ENCODE data around the gene SLC9A9.
"Not testable (repeated sequence)": the region's sequence is repeated elsewhere in the genome, so short reads cannot be mapped to it uniquely, and the experiment has no call there.

Gene SLC9A9

GRCh38 chr3:143538577-143538981, 309.7 kb downstream of the SLC9A9 start:
- no peak for DNase-seq
- in situ Hi-C loops (cut with MboI; ENCODE audit: low pct_unique_long_range_greater_than_20kb, low sequenced_read_pairs), result no loop called here

GRCh38 chr3:143538061-143538460, 310.2 kb downstream of the SLC9A9 start:
- no peak for DNase-seq

GRCh38 chr3:143536817-143537535, 311.3 kb downstream of the SLC9A9 start:
- in situ Hi-C loops (cut with MboI; ENCODE audit: low pct_unique_long_range_greater_than_20kb, low sequenced_read_pairs), result no loop called here
- DNase-seq, result no peak

More at GRCh38 chr3:143538061-143538460, 310.2 kb downstream of the SLC9A9 start:
- in situ Hi-C loops (cut with MboI; ENCODE audit: low pct_unique_long_range_greater_than_20kb, low sequenced_read_pairs), result no loop called here

- in situ Hi-C loops (cut with MboI; ENCODE audit: low pct_unique_long_range_greater_than_20kb, low sequenced_read_pairs), result no loop called here
- no peak for DNase-seq
These were observed 312.1 kb downstream of the SLC9A9 start for GRCh38 chr3:143535994-143536784.

- no peak for DNase-seq
- in situ Hi-C loops (cut with MboI; ENCODE audit: low pct_unique_long_range_greater_than_20kb, low sequenced_read_pairs), result no loop called here
These were observed 314.9 kb downstream of the SLC9A9 start for GRCh38 chr3:143533391-143533790.

GRCh38 chr3:143532091-143532490, 316.2 kb downstream of the SLC9A9 start:
- in situ Hi-C loops (cut with MboI; ENCODE audit: low pct_unique_long_range_greater_than_20kb, low sequenced_read_pairs), result no loop called here

GRCh38 chr3:143531101-143531500, 317.2 kb downstream of the SLC9A9 start:
- in situ Hi-C loops (cut with MboI; ENCODE audit: low pct_unique_long_range_greater_than_20kb, low sequenced_read_pairs), result no loop called here
- no peak for DNase-seq

More at GRCh38 chr3:143532091-143532490, 316.2 kb downstream of the SLC9A9 start:
- DNase-seq, result no peak

- no peak for DNase-seq
- in situ Hi-C loops (cut with MboI; ENCODE audit: low pct_unique_long_range_greater_than_20kb, low sequenced_read_pairs), result no loop called here
These were observed 318.5 kb downstream of the SLC9A9 start for GRCh38 chr3:143529798-143530197.

GRCh38 chr3:143529018-143529478, 319.2 kb downstream of the SLC9A9 start:
- in situ Hi-C loops (cut with MboI; ENCODE audit: low pct_unique_long_range_greater_than_20kb, low sequenced_read_pairs), result no loop called here
- no peak for DNase-seq

GRCh38 chr3:143526011-143526545, 322.2 kb downstream of the SLC9A9 start:
- DNase-seq, result no peak
- in situ Hi-C loops (cut with MboI; ENCODE audit: low pct_unique_long_range_greater_than_20kb, low sequenced_read_pairs), result no loop called here

GRCh38 chr3:143525408-143525807, 322.9 kb downstream of the SLC9A9 start:
- in situ Hi-C loops (cut with MboI; ENCODE audit: low pct_unique_long_range_greater_than_20kb, low sequenced_read_pairs), result no loop called here
- no peak for DNase-seq

GRCh38 chr3:143521803-143522202, 326.5 kb downstream of the SLC9A9 start:
- no peak for DNase-seq
- in situ Hi-C loops (cut with MboI; ENCODE audit: low pct_unique_long_range_greater_than_20kb, low sequenced_read_pairs), result no loop called here

- in situ Hi-C loops (cut with MboI; ENCODE audit: low pct_unique_long_range_greater_than_20kb, low sequenced_read_pairs); DNase-seq: not testable (repeated sequence)
These were observed 331.1 kb downstream of the SLC9A9 start for GRCh38 chr3:143517131-143517530.

- in situ Hi-C loops (cut with MboI; ENCODE audit: low pct_unique_long_range_greater_than_20kb, low sequenced_read_pairs), result no loop called here
- DNase-seq, result no peak
These were observed 333.4 kb downstream of the SLC9A9 start for GRCh38 chr3:143514874-143515273.

GRCh38 chr3:143514109-143514508, 334.2 kb downstream of the SLC9A9 start:
- in situ Hi-C loops (cut with MboI; ENCODE audit: low pct_unique_long_range_greater_than_20kb, low sequenced_read_pairs), result no loop called here

GRCh38 chr3:143511174-143511879, 336.9 kb downstream of the SLC9A9 start:
- in situ Hi-C loops (cut with MboI; ENCODE audit: low pct_unique_long_range_greater_than_20kb, low sequenced_read_pairs), result no loop called here
- no peak for DNase-seq

More at GRCh38 chr3:143514109-143514508, 334.2 kb downstream of the SLC9A9 start:
- no peak for DNase-seq

GRCh38 chr3:143510601-143511000, 337.7 kb downstream of the SLC9A9 start:
- in situ Hi-C loops (cut with MboI; ENCODE audit: low pct_unique_long_range_greater_than_20kb, low sequenced_read_pairs), result no loop called here
- DNase-seq, result no peak

- DNase-seq, result no peak
- in situ Hi-C loops (cut with MboI; ENCODE audit: low pct_unique_long_range_greater_than_20kb, low sequenced_read_pairs), result no loop called here
These were observed 340.3 kb downstream of the SLC9A9 start for GRCh38 chr3:143507735-143508580.

- in situ Hi-C loops (cut with MboI; ENCODE audit: low pct_unique_long_range_greater_than_20kb, low sequenced_read_pairs), result no loop called here
- peak; percentile 6 for DNase-seq
These were observed 342.1 kb downstream of the SLC9A9 start for GRCh38 chr3:143506190-143506589.
